T-helper 2 cell treated with Interferon-gamma antibody and Interleukin-4, amounts not matched to agents 5 μg/mL and 100 μg/mL, for 36 hours (primary cell): ENCODE measurements around the gene CRYBG2.

Source experiments
- DNase-seq: peaks from one replicate; pipeline ENCODE4 v3.0.0; 2021; ENCODE audit warnings: low spot score
- H3K27ac Mint-ChIP-seq: one replicate; pipeline ENCODE4 v1.8.0; 2021; ENCODE audit warnings: mild to moderate bottlenecking, mixed read lengths
- H3K27me3 Mint-ChIP-seq: one replicate; pipeline ENCODE4 v1.8.0; 2021; ENCODE audit warnings: low read depth, mixed read lengths
- H3K36me3 Mint-ChIP-seq: one replicate; pipeline ENCODE4 v1.8.0; 2021; ENCODE audit warnings: low read depth, mixed read lengths
- H3K4me1 Mint-ChIP-seq: one replicate; pipeline ENCODE4 v1.8.0; 2021; ENCODE audit warnings: low read depth, mixed read lengths
- H3K4me3 Mint-ChIP-seq: one replicate; pipeline ENCODE4 v1.8.0; 2022; ENCODE audit warnings: mild to moderate bottlenecking, moderate library complexity, mixed read lengths
- H3K9me3 Mint-ChIP-seq: one replicate; pipeline ENCODE4 v1.8.0; 2021; ENCODE audit warnings: mixed read lengths

The CRYBG2 gene

GRCh38 chr1:26283871-26284596, 69.9 kb downstream of the CRYBG2 start:
- Mint-ChIP-seq H3K9me3 (no peaks in the 10 kb centered on the region), H3K36me3 (peaks cover 48% of the 10 kb centered on the region), H3K27me3 (no peaks in the 10 kb centered on the region), H3K27ac (peak overlapping the region; percentile 97), H3K4me1 (peaks cover 78% of the 10 kb centered on the region), H3K4me3 (peak overlapping the region; percentile 88)
- DNase-seq: no peak

- Mint-ChIP-seq H3K27ac (peak overlapping the region; percentile 97), H3K36me3 (peaks cover 53% of the 10 kb centered on the region), H3K4me3 (peak overlapping the region; percentile 88), H3K27me3 (no peaks in the 10 kb centered on the region), H3K4me1 (peaks cover 78% of the 10 kb centered on the region), H3K9me3 (no peaks in the 10 kb centered on the region)
- DNase-seq: no peak
Measured at GRCh38 chr1:26283279-26283853, 70.6 kb downstream of the CRYBG2 start.

GRCh38 chr1:26282401-26282918, 71.5 kb downstream of the CRYBG2 start:
- Mint-ChIP-seq H3K36me3 (peaks cover 62% of the 10 kb centered on the region), H3K4me1 (peaks cover 78% of the 10 kb centered on the region), H3K4me3 (peak overlapping the region; percentile 88), H3K27ac (peak overlapping the region; percentile 97), H3K9me3 (no peaks in the 10 kb centered on the region), H3K27me3 (no peaks in the 10 kb centered on the region)
- DNase-seq: no peak

GRCh38 chr1:26281971-26282370, 72.0 kb downstream of the CRYBG2 start:
- Mint-ChIP-seq H3K4me1 (peaks cover 78% of the 10 kb centered on the region), H3K27me3 (no peaks in the 10 kb centered on the region), H3K9me3 (no peaks in the 10 kb centered on the region), H3K36me3 (peaks cover 66% of the 10 kb centered on the region), H3K4me3 (peak overlapping the region; percentile 88), H3K27ac (peak overlapping the region; percentile 73)
- no peak for DNase-seq

GRCh38 chr1:26281091-26281958, 72.6 kb downstream of the CRYBG2 start:
- peaks cover 72% of the 10 kb centered on the region for H3K36me3 Mint-ChIP-seq
- no peaks in the 10 kb centered on the region for H3K9me3 Mint-ChIP-seq
- H3K4me3 Mint-ChIP-seq: peak overlapping the region; percentile 85
- H3K4me1 Mint-ChIP-seq: peaks cover 80% of the 10 kb centered on the region
- peak overlapping the region; percentile 73 for H3K27ac Mint-ChIP-seq
- DNase-seq: no peak
- H3K27me3 Mint-ChIP-seq: no peaks in the 10 kb centered on the region

GRCh38 chr1:26280333-26281042, 73.4 kb downstream of the CRYBG2 start:
- peak overlapping the region; percentile 93 for H3K27ac Mint-ChIP-seq
- peak overlapping the region; percentile 85 for H3K4me3 Mint-ChIP-seq
- H3K9me3 Mint-ChIP-seq: no peaks in the 10 kb centered on the region
- peaks cover 75% of the 10 kb centered on the region for H3K36me3 Mint-ChIP-seq
- no peaks in the 10 kb centered on the region for H3K27me3 Mint-ChIP-seq
- no peak for DNase-seq
- H3K4me1 Mint-ChIP-seq: peaks cover 79% of the 10 kb centered on the region

- DNase-seq: peak; percentile 88
- Mint-ChIP-seq H3K27me3 (no peaks in the 10 kb centered on the region), H3K4me3 (peak within 1 kb of the TSS; percentile 85), H3K27ac (peak within 1 kb of the TSS; percentile 95), H3K4me1 (peaks cover 73% of the 10 kb centered on the region), H3K9me3 (no peaks in the 10 kb centered on the region), H3K36me3 (peaks cover 71% of the 10 kb centered on the region)
Measured at GRCh38 chr1:26279456-26280332, 74.2 kb downstream of the CRYBG2 start, which contains the start of gene SH3BGRL3. TSS of gene SH3BGRL3 (plus strand) at chr1:26280086. CDS start at chr1:26280156, 70 bp downstream.

GRCh38 chr1:26278724-26279455, 75.0 kb downstream of the CRYBG2 start:
- peak; percentile 67 for DNase-seq
- no peaks in the 10 kb centered on the region for H3K27me3 Mint-ChIP-seq
- peaks cover 73% of the 10 kb centered on the region for H3K36me3 Mint-ChIP-seq
- H3K27ac Mint-ChIP-seq: peak overlapping the region; percentile 95
- no peaks in the 10 kb centered on the region for H3K9me3 Mint-ChIP-seq
- peak overlapping the region; percentile 85 for H3K4me3 Mint-ChIP-seq
- peaks cover 70% of the 10 kb centered on the region for H3K4me1 Mint-ChIP-seq

GRCh38 chr1:26278303-26278702, 75.6 kb downstream of the CRYBG2 start:
- Mint-ChIP-seq H3K27ac (peak overlapping the region; percentile 96), H3K36me3 (peaks cover 68% of the 10 kb centered on the region), H3K4me3 (peak overlapping the region; percentile 85), H3K4me1 (peaks cover 64% of the 10 kb centered on the region), H3K9me3 (no peaks in the 10 kb centered on the region), H3K27me3 (no peaks in the 10 kb centered on the region)
- no peak for DNase-seq

- peaks cover 58% of the 10 kb centered on the region for H3K4me1 Mint-ChIP-seq
- no peaks in the 10 kb centered on the region for H3K9me3 Mint-ChIP-seq
- DNase-seq: no peak
- peaks cover 65% of the 10 kb centered on the region for H3K36me3 Mint-ChIP-seq
- H3K27ac Mint-ChIP-seq: peak overlapping the region; percentile 96
- H3K27me3 Mint-ChIP-seq: no peaks in the 10 kb centered on the region
- peak overlapping the region; percentile 85 for H3K4me3 Mint-ChIP-seq
Measured at GRCh38 chr1:26277719-26278118, 76.2 kb downstream of the CRYBG2 start.

GRCh38 chr1:26277261-26277661, 76.7 kb downstream of the CRYBG2 start:
- no peaks in the 10 kb centered on the region for H3K9me3 Mint-ChIP-seq
- no peak for DNase-seq
- no peaks in the 10 kb centered on the region for H3K27me3 Mint-ChIP-seq
- peak overlapping the region; percentile 96 for H3K27ac Mint-ChIP-seq
- peak overlapping the region; percentile 74 for H3K4me3 Mint-ChIP-seq
- H3K4me1 Mint-ChIP-seq: peaks cover 54% of the 10 kb centered on the region
- H3K36me3 Mint-ChIP-seq: peaks cover 62% of the 10 kb centered on the region

- no peak for DNase-seq
- H3K36me3 Mint-ChIP-seq: peaks cover 63% of the 10 kb centered on the region
- H3K4me3 Mint-ChIP-seq: peak overlapping the region; percentile 74
Measured at GRCh38 chr1:26276432-26276838, 77.5 kb downstream of the CRYBG2 start.

More at GRCh38 chr1:26276432-26276838, 77.5 kb downstream of the CRYBG2 start:
- no peaks in the 10 kb centered on the region for H3K27me3 Mint-ChIP-seq
- peaks cover 50% of the 10 kb centered on the region for H3K4me1 Mint-ChIP-seq
- no peaks in the 10 kb centered on the region for H3K9me3 Mint-ChIP-seq
- peak overlapping the region; percentile 96 for H3K27ac Mint-ChIP-seq
